ENCODE data around the gene FBXO34.

FBXO34 gene, protein sequence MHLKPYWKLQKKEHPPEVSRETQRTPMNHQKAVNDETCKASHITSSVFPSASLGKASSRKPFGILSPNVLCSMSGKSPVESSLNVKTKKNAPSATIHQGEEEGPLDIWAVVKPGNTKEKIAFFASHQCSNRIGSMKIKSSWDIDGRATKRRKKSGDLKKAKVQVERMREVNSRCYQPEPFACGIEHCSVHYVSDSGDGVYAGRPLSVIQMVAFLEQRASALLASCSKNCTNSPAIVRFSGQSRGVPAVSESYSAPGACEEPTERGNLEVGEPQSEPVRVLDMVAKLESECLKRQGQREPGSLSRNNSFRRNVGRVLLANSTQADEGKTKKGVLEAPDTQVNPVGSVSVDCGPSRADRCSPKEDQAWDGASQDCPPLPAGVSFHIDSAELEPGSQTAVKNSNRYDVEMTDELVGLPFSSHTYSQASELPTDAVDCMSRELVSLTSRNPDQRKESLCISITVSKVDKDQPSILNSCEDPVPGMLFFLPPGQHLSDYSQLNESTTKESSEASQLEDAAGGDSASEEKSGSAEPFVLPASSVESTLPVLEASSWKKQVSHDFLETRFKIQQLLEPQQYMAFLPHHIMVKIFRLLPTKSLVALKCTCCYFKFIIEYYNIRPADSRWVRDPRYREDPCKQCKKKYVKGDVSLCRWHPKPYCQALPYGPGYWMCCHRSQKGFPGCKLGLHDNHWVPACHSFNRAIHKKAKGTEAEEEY

DNA sequence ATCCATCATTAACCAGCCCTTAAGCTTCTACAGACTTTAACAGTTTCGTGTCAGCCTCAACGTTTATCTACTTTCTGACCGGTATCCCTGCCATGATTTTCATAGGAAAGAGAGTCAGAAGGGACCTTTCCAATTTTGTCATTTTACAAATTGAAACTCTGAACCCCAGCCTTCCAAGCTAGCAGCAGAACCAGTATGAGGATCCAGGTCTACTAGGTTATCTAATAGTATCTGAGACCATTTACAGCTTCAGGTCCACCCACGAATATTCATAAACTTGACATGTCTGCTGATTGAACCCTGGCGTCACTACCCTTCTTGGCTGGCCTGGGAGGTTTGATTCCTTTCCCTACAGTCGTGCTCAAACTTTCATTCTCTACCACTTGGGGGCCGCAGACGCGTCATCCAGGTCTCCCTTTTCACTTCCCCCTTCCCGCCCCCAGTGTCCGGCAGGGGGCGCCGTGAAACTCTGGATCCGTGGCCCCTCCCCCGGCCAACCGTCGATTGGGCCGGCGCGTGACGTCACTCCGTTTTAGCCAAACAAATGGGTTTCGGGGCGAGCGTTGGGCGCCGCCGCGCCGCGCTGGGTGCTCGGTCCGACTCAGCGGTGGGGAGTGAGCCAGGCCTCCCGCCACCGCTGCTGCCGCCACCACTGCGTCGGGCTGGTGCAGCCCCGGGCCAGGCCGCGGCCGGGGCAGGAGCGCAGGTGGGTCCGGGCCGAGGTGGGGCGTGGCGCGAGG is at the start of gene FBXO34:
FBXO34 (plus strand) TSS at position 590 of the 740 bp plus-strand sequence. CDS start 78,970 bp downstream, outside the sequence.
- peak; percentile 98 for DNase-seq

DNA sequence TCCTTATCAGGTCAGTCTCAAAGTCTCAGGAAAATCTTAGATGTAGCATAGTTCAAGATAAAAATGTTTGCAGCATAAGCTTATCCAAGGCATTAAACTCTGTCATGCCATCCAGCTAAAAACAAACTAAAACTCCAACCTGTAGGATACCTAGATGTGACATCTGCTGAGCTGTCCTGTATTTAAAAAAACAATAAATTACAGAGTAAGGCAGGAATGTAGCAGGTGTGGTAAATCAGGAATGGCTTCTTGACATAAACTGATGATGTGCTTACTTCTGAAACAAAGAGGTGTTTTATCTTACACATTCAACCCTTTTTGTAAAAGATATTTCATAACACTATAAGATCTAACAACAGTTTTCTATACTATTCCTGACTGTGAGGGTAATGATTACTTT is 49.3 kb upstream of the FBXO34 start:
- no peak for DNase-seq

DNA sequence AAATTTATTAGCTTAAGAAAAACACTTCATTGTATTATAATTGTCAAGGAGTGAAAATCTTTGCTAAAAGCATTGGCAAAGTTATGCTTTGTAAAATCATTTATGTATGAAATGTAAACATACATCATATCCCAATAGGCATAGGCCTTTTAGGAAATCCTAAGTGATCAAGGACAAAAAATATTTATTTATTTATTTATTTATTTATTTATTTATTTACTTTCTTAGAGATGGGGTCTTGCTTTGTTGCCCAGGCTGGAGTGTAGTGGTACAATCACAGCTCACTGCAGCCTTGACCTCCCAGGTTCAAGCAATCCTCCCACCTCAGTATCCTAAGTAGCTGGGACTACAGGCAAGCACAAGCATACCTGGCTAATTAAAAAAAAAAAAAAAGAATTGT is 47.9 kb upstream of the FBXO34 start:
- no peak for DNase-seq

DNA sequence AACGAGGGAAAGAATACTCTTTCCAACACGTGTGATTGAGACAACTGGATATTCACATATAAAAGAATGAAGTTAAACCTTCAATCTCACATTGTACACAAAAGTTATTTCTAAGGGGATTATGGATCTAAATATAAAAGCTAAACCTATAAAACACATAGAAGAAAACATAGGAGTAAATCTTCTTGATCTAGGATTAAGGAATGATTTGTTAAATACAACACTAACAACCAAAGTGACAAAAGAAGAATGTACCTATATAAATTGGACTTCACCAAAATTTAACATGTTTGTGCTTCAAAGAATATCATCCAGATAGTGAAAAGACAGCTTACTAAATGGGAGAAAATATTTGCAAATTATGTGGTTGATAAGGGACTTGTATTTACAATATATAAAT is 43.0 kb upstream of the FBXO34 start:
- no peak for DNase-seq

DNA sequence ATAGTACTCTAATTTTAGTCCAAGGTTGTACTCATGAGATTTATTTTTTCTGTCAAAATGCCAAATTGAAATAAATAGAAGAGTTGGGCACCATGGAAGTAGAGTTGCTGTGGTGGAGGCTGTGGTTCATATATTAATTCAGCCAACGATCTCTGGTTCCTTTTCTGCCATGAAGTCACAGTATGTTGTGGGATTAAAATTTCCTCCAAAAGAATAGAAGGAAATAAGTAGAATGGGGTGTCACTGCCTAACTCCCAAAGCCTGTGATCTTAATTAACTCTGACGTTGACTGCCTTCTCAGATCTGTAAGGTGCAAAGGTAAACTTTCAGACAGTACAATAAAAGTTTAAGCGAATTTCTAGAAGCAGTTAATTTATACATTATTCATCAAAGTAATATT is 37.6 kb upstream of the FBXO34 start:
- DNase-seq: no peak

DNA sequence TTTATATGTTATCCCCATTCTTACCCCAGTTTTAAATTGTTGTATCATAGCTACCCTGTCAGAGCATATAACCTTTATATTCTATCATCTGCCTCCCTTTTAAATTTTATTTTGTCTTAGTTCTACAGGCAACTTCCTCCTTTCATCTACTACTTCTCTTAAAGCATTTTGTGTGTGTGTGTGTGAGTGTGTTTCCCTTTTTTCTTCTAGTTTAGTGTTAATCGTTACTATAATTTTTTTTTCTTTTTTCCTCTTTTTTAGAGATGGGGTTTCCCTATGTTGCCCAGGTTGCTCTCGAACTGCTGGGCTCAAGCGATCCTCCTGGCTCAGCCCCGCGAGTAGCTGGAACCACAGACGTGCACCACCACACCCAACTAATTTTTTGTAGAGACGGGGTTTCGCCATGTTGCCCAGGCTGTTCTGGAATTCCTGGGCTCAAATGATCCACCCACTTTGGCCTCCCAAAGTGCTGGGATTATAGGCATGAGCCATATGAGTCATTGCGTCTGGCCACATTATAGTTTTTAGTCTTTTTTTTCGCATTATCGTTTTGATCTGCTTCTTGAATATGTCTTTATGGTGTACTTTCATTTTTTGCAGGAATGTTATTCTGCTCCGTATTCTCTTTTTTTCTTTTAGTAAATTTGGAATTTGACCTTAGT is 33.1 kb upstream of the FBXO34 start:
- DNase-seq: no peak

DNA sequence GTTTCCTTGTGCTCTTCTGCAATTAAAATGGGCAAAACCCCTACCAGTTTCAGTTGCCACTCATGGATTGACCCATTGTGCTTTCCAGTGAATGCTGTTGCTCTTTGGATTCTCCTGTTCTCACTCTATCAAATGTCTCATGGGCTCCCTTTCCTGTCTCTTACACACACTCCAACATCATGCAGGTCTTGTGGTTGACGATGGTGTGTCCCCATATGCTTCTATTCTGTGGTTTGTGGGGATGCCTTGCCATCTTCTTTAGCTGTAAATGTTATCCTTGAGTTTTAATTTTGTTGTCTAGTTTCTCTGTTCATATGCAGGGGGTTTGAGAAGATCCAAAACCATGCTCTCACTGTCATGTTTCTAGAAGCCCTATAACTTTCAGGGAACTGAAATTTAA is 31.9 kb upstream of the FBXO34 start:
- no peak for DNase-seq

DNA sequence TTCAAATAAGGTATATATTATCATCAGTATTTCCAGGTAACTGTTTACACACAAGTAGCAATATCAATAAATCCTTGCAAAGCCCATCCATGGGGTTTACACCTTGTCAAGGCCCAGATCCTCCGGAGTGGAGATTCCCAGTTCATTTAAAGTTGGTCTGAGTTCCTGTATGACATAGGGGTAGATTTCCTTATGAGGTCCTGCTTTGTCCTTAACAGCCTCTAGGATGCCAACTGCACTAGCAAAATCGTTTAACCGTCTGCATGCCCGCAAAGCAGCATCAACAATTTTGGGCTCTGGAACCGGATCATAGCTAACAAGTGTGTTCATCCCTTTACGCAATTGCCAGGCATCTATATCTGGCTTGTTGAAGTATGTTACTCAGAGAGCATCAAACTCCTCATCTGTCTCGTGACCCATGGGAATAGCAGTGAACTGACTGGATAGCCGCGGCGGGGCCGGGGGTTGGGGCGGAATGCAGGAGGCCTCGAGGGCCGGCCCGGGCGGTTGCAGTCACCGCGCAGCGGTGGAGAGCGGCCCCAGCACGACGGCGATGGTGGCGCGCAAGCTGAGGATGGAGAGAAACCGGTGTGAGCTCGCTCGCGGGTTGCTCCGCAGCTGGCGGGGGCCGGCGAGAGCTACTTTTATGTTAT is 30.6 kb upstream of the FBXO34 start:
- DNase-seq: no peak

DNA sequence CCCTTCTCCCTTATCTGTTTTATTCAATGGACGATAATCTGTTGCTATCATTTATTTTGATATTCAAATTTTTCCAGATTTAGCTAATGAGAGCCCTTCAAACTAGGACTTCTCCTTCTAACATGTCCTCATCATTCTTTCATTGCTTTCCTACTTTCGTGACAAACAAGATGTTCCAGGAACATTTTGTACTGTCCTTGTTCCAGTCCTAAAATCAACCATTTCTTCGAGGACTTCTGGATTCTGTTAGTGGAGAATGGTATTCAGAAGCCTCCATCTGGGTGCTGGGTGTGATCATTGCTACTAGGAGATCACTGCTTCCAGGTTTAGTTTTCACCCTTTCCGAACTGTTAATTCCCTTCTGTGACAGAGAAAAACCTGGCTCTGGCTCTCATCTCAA is 29.5 kb upstream of the FBXO34 start:
- DNase-seq: no peak

DNA sequence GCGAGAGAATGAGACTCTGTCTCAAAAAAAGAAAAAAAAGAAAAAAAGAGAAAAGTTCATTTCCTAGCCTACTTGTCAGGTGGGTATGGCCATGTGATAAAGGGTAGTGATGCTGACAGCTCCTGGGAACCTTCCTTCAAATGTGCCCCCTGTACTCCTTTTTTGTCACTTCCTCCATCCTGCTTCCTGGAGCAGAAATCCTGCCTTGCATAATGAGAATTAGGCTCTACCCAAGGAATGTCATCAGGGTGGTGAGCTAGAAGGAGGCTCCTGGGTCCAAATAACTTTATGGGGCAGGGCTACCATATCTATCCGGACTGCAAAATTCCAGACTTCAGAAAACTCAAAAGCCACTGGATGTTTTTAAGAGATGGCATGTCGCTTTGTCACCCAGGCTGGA is 27.8 kb upstream of the FBXO34 start:
- DNase-seq: no peak

DNA sequence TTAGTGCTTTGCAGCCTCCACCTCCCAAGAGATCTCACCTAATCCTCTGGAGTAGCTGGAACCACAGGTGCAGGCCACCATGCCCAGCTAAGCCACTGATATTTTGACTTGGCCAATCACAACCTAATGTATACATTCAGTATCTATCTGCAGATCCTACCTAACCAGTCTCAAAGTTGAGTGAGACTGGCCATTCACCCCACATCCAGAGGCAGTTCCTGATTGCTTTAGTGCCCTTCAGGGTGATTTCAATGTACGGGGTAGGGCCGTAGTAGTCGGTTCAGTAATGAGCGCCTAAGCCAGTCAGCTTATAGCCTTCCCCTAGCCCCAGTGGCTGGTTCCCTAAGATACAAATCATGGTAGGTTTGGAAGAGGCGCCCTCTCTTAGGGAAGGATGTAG is 27.4 kb upstream of the FBXO34 start:
- DNase-seq: no peak

DNA sequence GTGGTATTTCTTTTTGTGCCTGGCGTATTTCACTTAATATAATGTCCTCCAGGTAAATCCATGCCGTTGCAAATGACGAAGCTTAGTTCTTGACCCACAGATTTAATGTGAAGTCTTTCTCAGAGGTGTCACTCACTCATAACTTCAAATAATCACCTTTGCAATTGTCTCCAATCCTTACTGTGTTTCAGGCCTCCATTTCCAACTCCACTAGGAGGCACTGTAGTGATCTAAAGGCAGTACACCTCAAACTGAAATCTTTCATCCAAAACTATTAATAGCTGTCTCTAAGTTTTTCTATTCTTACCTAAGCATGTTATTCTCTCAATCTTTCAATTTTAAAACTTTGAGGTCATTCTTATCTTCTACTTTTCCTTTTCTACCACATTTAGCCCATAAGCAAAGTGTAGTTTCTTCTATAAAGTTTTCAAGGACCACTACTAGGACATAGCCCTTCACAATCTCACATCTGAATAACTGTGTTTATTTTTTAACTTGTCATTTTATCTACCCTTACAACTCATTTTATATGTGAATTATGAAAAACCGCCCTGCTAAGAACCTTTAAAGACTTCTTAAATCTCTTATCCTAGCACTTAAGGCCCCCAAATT is 25.5 kb upstream of the FBXO34 start:
- DNase-seq: peak; percentile 55

DNA sequence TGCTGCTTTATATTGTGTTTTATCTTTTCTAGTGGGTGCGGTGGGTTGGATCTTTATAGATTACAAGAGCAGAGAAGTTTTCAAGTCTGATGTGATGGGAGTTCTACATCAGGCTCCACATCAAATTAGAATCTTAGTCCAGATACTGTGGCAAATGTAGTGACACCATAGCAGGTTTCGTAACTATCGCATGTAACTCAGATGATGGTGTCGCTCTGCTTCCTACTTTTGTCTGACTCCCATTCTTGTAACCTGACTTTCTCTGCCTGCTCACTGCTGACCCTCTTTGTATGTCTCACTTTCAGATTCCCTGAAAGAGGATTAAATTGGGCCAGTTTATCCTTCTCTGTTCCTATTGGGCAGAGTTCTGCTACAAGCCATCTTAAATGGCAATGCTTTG is 22.8 kb upstream of the FBXO34 start:
- no peak for DNase-seq

DNA sequence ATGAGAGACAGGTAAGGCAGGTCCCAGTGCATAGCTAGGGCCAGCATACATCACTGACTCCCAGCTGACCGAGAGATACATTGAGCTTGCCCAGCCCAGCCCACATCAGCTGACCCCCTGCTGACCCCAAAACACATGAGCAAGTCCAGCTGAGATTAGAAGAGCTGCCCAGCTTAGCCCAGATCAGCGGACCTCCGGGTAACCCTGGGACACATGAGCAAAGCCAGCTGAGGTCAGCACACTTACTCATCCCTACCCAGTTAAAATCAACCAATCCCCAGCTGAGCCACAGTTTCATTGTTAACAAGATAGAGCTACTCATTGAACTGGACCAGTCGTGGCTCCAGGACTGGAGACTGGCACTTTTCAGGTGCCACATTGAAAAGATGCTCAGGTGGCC is 21.8 kb upstream of the FBXO34 start:
- DNase-seq: no peak

DNA sequence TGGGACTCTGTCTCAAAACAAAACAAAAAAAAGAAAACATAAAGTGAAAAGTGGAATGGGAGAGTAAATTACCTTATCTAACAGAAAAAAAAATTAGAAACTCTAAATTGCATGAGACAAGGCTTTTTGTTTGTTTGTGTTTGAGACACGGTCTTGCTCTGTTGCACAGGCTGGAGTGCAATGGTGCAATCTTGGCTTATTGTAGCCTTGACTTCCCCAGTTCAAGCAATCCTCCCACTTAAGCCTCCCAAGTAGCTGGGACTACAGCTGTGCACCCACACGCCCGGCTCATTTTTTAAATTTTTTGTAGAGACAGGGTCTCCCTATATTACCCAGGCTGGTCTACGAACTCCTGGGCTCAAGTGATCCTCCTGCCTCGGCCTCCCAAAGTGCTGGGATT is 17.9 kb upstream of the FBXO34 start:
- no peak for DNase-seq

DNA sequence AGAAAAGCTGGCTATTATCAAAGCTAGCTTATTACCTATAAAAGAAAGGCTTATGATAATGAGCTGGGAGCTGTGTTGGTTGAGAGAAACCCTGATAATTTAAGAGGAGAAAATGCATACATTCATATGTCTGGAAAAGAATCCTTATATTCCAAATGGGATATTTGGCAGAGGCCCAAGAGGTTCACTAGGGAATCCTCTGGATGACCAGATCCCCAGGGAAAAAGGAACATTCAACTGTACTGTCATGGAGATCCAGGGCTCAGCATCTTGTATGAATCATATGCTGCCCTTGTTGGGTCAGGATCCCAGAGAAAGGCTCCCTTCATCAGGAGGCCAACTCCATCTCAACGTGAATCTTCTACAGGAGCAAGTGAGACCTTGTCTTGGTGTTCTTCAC is 16.6 kb upstream of the FBXO34 start:
- no peak for DNase-seq

DNA sequence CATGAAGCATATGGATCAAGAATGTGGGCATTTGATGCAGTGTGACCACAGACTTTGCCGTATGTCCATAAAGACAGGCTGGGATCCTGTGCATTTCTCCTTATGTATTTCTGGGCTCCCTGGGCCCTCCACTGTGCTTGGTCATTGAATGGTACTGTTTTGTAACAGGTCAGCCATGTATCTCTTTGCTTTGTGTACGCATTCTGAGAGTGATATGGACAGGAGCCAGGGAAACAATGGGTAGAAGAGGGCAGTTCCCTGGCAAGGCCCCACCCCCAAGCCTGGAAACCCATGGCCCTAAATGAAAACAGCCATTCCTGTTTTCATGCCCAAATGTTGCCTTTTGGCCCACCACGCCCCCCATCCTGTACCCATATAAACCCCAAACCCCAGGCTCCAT is 15.2 kb upstream of the FBXO34 start:
- peak; percentile 32 for DNase-seq

DNA sequence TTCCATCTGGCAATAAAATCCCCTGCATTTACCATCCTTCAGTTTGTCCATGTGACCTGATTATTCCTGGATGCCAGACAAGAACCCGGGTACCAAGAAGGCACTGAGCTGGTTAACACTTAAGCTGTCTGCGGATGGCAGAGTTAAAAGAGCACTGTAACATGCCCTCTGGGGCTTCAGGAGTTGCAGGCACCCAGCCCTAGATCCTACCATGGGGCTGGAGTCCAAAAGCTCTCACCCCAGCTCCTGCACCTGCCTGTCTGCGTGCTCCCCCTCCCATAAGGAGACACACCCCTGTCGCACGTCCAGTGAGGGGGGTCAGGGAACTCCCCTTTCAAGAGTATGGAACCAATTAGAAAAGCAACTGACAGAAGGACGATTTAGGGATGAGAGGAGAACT is 14.6 kb upstream of the FBXO34 start:
- DNase-seq: no peak

DNA sequence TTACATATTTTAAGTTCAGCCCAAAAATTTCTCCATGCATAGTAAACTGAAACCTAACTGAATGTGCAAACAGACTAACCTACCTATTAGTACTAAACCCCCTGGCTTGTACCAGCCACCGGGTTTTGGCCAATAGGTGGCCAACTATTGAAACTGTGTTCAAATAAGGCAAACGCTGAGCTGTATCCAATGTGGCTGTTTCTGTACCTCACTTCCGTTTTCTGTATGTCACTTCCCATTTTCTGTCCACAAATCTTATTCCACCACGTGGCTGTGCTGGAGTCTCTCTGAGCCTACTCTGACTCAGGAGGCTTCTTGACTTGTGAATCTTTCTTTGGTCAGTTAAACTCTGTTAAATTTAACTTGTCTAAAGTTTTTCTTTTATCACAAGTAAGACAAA is 6.0 kb upstream of the FBXO34 start:
- peak; percentile 30 for DNase-seq

DNA sequence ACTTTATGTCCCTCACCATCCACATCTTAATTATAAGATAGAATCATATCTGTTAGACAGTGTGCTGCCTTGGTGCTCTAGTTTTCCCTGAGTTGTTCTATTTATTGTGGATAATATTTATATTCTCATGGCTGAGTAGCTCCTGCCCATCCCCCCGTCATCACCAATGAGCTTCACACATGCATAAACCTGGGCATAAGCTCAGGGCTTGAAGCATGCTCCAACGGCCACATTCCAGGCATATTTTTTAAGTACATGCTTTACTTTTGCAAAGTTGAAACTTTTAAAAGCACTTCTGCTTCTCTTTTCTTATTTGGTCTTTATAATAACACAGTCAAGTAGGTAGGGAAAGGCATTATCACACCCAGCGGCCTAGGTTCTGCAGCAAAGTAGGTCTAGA is 3.4 kb upstream of the FBXO34 start:
- DNase-seq: no peak

DNA sequence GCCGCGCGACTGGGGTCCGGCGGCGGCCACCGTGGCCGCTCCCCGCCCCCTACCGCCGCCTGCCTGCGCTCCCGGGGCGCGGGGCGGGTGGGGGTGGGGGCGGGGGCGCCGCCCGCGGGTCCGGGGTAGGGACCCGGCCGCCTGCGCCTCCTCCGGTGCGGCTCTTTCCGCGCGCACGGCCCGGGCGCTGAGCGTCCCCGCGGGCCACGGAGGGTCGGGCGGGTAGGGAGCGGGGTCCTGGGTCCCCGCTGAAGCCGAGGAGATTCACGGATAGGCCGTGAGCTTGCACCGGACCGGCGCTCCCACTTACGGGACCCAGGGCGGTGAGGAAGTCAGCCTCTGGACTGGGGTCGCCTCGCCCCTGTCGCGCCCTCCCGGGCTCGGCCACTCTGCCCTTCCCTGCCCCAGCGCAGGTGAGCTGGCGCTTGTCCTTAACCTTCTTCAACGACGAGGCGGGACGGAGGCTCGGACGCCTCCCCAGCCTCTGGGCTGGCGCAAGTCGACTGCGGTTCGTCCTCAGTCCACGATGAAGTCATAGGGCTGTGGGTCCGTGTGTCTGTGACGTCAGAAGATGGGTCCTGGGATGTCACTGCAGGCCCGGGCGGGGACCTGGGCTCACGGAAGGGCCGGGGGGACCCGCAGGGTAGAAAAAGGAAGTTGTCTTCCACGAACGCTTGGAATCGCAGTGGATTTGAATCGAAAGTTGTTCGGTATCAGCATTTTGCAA is 514 bp downstream of the FBXO34 start:
- DNase-seq: peak; percentile 93

DNA sequence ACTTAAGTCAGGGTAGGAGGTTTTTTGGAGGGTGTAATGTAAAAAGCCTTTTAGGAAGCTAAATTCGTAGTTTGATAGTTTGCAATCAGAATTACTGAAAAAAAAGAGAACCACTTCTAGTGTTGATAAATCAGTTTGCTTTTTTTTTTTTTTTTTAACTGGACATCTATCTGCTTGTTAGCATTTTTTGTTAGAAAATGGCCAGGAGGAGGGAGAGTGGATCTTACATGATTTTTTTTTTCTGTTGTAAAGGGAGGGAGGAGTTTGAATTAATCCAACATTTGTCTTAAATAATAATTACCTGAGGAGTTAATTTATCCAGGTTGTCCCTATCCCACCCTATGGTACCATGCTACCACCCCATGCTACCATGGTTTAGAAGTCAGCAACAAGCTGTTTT is 1.2 kb downstream of the FBXO34 start:
- DNase-seq: no peak
